SU-DHL-6 (cell line): ENCODE data around the gene NEURL1B.
A peak's percentile ranks its signal among the peaks of the same experiment; 100 is the strongest.

Experiments used
- H2AFZ ChIP-seq: fragments of 200-600 bp; sonication (generic); 2 replicates; pipeline ENCODE4 v1.6.1; 2014; ENCODE audit warnings: low read depth, mild to moderate bottlenecking, moderate library complexity, mixed read lengths, antibody characterized with exemption, low read length; ENCODE audit not compliant: severe bottlenecking
- H3F3A ChIP-seq: fragments of 200-600 bp; shearing (Covaris generic); 2 replicates; pipeline ENCODE4 v1.6.0; 2016; ENCODE audit warnings: antibody characterized with exemption, mild to moderate bottlenecking; ENCODE audit not compliant: insufficient read depth
- H3K27ac ChIP-seq: fragments of 200-600 bp; sonication (generic); 2 replicates; pipeline ENCODE4 v1.5.1; 2016; ENCODE audit warnings: low read depth, mild to moderate bottlenecking, low read length, moderate library complexity, mixed read lengths
- H3K27me3 ChIP-seq: fragments of 200-600 bp; sonication (generic), shearing (Covaris generic); 2 replicates; pipeline ENCODE4 v1.6.0; 2014; ENCODE audit warnings: mild to moderate bottlenecking, low read length
- H3K36me3 ChIP-seq: fragments of 200-600 bp; sonication (generic); 2 replicates; pipeline ENCODE4 v1.6.1; 2014; ENCODE audit warnings: mild to moderate bottlenecking, low read length, mixed read lengths
- H3K4me2 ChIP-seq: fragments of 300-600, 200-600 bp; shearing (Covaris generic), sonication (generic); 2 replicates; pipeline ENCODE4 v1.6.0; 2014; ENCODE audit warnings: low read length, low read depth, mild to moderate bottlenecking; ENCODE audit not compliant: poor library complexity, severe bottlenecking
- H3K4me3 ChIP-seq: fragments of 200-600 bp; sonication (generic); 2 replicates; pipeline ENCODE4 v1.5.1; 2014; ENCODE audit warnings: antibody characterized with exemption, low read length, mild to moderate bottlenecking, mixed read lengths; ENCODE audit not compliant: insufficient read depth, poor library complexity, severe bottlenecking
- H3K79me2 ChIP-seq: fragments of 200-600 bp; sonication (generic); 2 replicates; pipeline ENCODE4 v1.6.1; 2014; ENCODE audit warnings: mild to moderate bottlenecking, low read length, moderate library complexity; ENCODE audit not compliant: insufficient read depth
- H3K9ac ChIP-seq: fragments of 200-600 bp; sonication (generic); 2 replicates; pipeline ENCODE4 v1.7.0; 2014; ENCODE audit warnings: mild to moderate bottlenecking, low read length
- H3K9me2 ChIP-seq: fragments of 200-600 bp; sonication (generic); replicated peaks from 2 replicates; pipeline ENCODE4 v1.6.1; 2014; ENCODE audit warnings: low read length; ENCODE audit not compliant: insufficient read depth
- H3K9me3 ChIP-seq: fragments of 200-600 bp; sonication (generic); 2 replicates; pipeline ENCODE4 v1.6.1; 2014; ENCODE audit warnings: low read length, mixed read lengths; ENCODE audit not compliant: insufficient read depth
- H4K20me1 ChIP-seq: fragments of 200-600 bp; sonication (generic); 2 replicates; pipeline ENCODE4 v1.6.1; 2014; ENCODE audit warnings: low read depth, mild to moderate bottlenecking, antibody characterized with exemption, low read length, moderate library complexity, mixed read lengths
- CTCF ChIP-seq: fragments of 200-600 bp; sonication (generic); IDR thresholded peaks from one replicate; pipeline ENCODE4 v1.5.1; 2017; ENCODE audit warnings: antibody characterized with exemption, mild to moderate bottlenecking, low read length, moderate library complexity; ENCODE audit not compliant: insufficient read depth, poor library complexity, severe bottlenecking
- EZH2phosphoT487 ChIP-seq: fragments of 200-600 bp; sonication (generic), shearing (Covaris generic); conservative IDR thresholded peaks from 2 replicates; pipeline ENCODE4 v1.6.1; 2018; ENCODE audit warnings: mild to moderate bottlenecking, antibody characterized with exemption, low read length, moderate library complexity, mixed read lengths

The NEURL1B gene

GRCh38 chr5:172697123-172698121 is 56.4 kb downstream of the NEURL1B start:
- H3K9me2 ChIP-seq = no peaks in the 10 kb centered on the region
- H4K20me1 ChIP-seq = no peaks in the 10 kb centered on the region
- no peaks in the 10 kb centered on the region for H3K36me3 ChIP-seq
- H3K9ac ChIP-seq = peak overlapping the region; percentile 18; the same call in 1 of the 2 replicates
- no peak overlapping the region for H3K27ac ChIP-seq
- H3K4me2 ChIP-seq = peak overlapping the region; percentile 40
- peak overlapping the region; percentile 36 for H2AFZ ChIP-seq
- H3K4me3 ChIP-seq = peak overlapping the region; percentile 13
- no peaks in the 10 kb centered on the region for H3K27me3 ChIP-seq
- no peaks in the 10 kb centered on the region for H3F3A ChIP-seq
- TF ChIP-seq CTCF (peak; percentile 82), EZH2phosphoT487 (no peak)
- no peaks in the 10 kb centered on the region for H3K9me3 ChIP-seq
- H3K79me2 ChIP-seq = no peaks in the 10 kb centered on the region

GRCh38 chr5:172699423-172699822 is 58.4 kb downstream of the NEURL1B start:
- H3K36me3 ChIP-seq = no peaks in the 10 kb centered on the region
- H4K20me1 ChIP-seq = no peaks in the 10 kb centered on the region
- H3K79me2 ChIP-seq = no peaks in the 10 kb centered on the region
- no peaks in the 10 kb centered on the region for H3F3A ChIP-seq
- H2AFZ ChIP-seq = no peak overlapping the region
- TF ChIP-seq EZH2phosphoT487 (no peak), CTCF (no peak)
- no peaks in the 10 kb centered on the region for H3K9me3 ChIP-seq
- H3K4me3 ChIP-seq = no peak overlapping the region
- H3K9me2 ChIP-seq = no peaks in the 10 kb centered on the region
- no peak overlapping the region for H3K9ac ChIP-seq
- H3K27ac ChIP-seq = no peak overlapping the region
- no peaks in the 10 kb centered on the region for H3K27me3 ChIP-seq
- no peak overlapping the region for H3K4me2 ChIP-seq

- Histone ChIP-seq H3K9me3 (no peaks in the 10 kb centered on the region), H3K79me2 (no peaks in the 10 kb centered on the region), H3K4me3 (no peak overlapping the region), H3K36me3 (no peaks in the 10 kb centered on the region), H4K20me1 (no peaks in the 10 kb centered on the region), H3K4me2 (no peak overlapping the region), H3K27me3 (no peaks in the 10 kb centered on the region), H3F3A (no peaks in the 10 kb centered on the region), H3K9me2 (no peaks in the 10 kb centered on the region), H3K9ac (no peak overlapping the region), H2AFZ (no peak overlapping the region), H3K27ac (no peak overlapping the region)
- TF ChIP-seq EZH2phosphoT487 (no peak), CTCF (no peak)
These were observed 58.9 kb downstream of the NEURL1B start for GRCh38 chr5:172699999-172700364.
